Choroid plexus epithelial cell (primary cell): ENCODE data around the gene PKP3.

Experiments used
- DNase-seq: peaks from one replicate; pipeline ENCODE4 v3.0.0-alpha.2; 2010; ENCODE audit warnings: low read depth
- H3K4me3 ChIP-seq: 2 replicates; pipeline ENCODE4 v1.5.1; 2011; ENCODE audit warnings: low read depth, mild to moderate bottlenecking, control low read depth, low read length, moderate library complexity
- TF ChIP-seq, protein P1 (sequence below): conservative IDR thresholded peaks from 2 replicates; pipeline ENCODE4 v1.5.1; 2011; ENCODE audit warnings: low read depth, mild to moderate bottlenecking, control low read depth, inconsistent platforms, low read length, moderate library complexity

Gene PKP3

GRCh38 chr11:412641-413119, 18.7 kb downstream of the PKP3 start:
- no peak for DNase-seq
- TF ChIP-seq, protein P1, sequence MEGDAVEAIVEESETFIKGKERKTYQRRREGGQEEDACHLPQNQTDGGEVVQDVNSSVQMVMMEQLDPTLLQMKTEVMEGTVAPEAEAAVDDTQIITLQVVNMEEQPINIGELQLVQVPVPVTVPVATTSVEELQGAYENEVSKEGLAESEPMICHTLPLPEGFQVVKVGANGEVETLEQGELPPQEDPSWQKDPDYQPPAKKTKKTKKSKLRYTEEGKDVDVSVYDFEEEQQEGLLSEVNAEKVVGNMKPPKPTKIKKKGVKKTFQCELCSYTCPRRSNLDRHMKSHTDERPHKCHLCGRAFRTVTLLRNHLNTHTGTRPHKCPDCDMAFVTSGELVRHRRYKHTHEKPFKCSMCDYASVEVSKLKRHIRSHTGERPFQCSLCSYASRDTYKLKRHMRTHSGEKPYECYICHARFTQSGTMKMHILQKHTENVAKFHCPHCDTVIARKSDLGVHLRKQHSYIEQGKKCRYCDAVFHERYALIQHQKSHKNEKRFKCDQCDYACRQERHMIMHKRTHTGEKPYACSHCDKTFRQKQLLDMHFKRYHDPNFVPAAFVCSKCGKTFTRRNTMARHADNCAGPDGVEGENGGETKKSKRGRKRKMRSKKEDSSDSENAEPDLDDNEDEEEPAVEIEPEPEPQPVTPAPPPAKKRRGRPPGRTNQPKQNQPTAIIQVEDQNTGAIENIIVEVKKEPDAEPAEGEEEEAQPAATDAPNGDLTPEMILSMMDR: no peak
- H3K4me3 ChIP-seq: no peak overlapping the region

GRCh38 chr11:413120-414081, 19.4 kb downstream of the PKP3 start:
- DNase-seq: no peak
- no peak overlapping the region for H3K4me3 ChIP-seq
- TF ChIP-seq, protein P1: no peak

DNA sequence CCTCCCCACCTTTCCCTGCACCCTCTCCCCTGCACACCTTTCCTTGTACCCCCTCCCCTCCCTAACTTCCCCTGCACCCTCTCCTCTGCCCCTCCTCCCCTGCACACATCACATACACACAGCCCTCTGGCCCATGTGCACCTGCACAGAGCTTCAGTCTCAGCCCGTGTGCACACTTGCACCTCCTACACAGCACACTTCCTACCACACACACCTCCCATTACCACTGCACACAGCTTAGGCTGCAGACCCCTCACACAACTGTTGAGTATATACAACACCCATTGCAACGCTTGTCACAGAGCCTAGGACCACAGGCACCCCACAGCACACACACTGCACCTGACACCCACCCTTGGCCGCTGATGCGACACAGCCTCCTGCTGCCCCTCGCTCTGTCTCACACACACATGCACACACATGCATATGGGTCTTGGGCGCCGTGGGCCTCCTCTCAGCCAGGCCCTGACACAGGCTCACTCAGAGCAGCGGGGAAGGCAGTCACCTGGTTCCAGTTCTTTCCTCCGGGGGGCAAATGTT, 20.4 kb downstream of the PKP3 start:
- TF ChIP-seq, protein P1: no peak
- no peak overlapping the region for H3K4me3 ChIP-seq
- no peak for DNase-seq

DNA sequence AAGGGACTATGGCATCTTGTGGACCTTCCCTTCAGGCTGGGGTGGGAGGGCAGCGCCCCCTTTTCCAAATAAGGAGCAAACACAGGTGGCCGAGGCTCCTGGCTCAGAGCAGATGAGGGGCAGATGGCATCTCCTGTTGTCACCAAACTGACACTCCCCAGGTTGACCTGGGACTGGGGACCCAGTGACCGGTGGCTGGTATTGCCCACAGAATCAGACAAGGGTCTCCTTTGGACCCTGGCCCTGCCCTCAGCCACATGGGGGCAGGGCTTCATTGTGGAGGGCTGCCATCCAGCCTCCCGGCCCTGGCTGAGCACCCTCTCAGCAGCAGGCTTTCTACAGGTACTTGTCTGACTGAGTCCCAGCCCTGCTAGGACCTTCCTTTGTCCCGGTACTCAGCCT, 21.6 kb downstream of the PKP3 start:
- DNase-seq: no peak
- no peak overlapping the region for H3K4me3 ChIP-seq
- TF ChIP-seq, protein P1: no peak

GRCh38 chr11:416051-416756, 22.2 kb downstream of the PKP3 start:
- no peak for DNase-seq
- peak overlapping the region; percentile 49 for H3K4me3 ChIP-seq
- TF ChIP-seq, protein P1: no peak

GRCh38 chr11:416757-417621, 23.0 kb downstream of the PKP3 start:
- TF ChIP-seq, protein P1: no peak
- H3K4me3 ChIP-seq: peak overlapping the region; percentile 49
- DNase-seq: no peak
